ENCODE data around the gene HTT. TPM values are rescaled to one million over a fixed set of nuclear protein-coding genes. Genes with fewer than 3 reads are reported as not detected.

The HTT gene
- total and polyA plus RNA-seq, 10 of the 15 experiments (the other 5 are each of a cell fraction or from before 2014, with no cell fraction given) = 3.3 to 113 (median 43.3) TPM

GRCh38 chr4:3235030-3235345, 160.5 kb downstream of the HTT start:
- Histone ChIP-seq H3K79me2 (ENCODE audit: control insufficient read depth, insufficient read depth, low read length) (no peaks in the 10 kb centered on the region), H3K9me3 (replicated peaks; ENCODE audit: control insufficient read depth, insufficient read depth, low read length) (no peaks in the 10 kb centered on the region), H3K27ac (ENCODE audit: control insufficient read depth, insufficient read depth) (no peak overlapping the region), H3K27me3 (replicated peaks in 1 of 2; ENCODE audit: control insufficient read depth in 2 of 2, insufficient read depth in 2 of 2, low read length in 1 of 2) (no peaks in the 10 kb centered on the region), H3K4me1 (ENCODE audit: control insufficient read depth, insufficient read depth, low read length) (no peaks in the 10 kb centered on the region), H3K9ac (ENCODE audit: control insufficient read depth, insufficient read depth, low read length) (no peak overlapping the region), H3K36me3 (ENCODE audit: control insufficient read depth in 2 of 2, insufficient read depth in 2 of 2, low read length in 1 of 2) (peaks cover 18 to 60% of the 10 kb centered on the region in 2 experiments), H3K4me2 (ENCODE audit: control insufficient read depth, insufficient read depth) (no peak overlapping the region), H4K20me1 (ENCODE audit: control insufficient read depth, insufficient read depth) (no peaks in the 10 kb centered on the region), H2AFZ (ENCODE audit: control insufficient read depth, low read depth, low read length) (no peak overlapping the region), H3K4me3 (no peak overlapping the region)
- WGBS (ENCODE audit: insufficient coverage, insufficient replicate concordance, low lambda C conversion rate, missing lambda C conversion rate) = 97% methylated on average over 13 of the region's 14 CpGs
- no peak for DNase-seq (ENCODE audit: low read depth, low spot score)
- intact Hi-C loops (cut with micrococcal nuclease; ENCODE audit: unreplicated experiment) (no loop called here), in situ Hi-C loops (cut with MboI) (no loop called here)
- ChIA-PET RAD21 (ENCODE audit: unreplicated experiment) (no interaction called here), POLR2A (no interaction called here), CTCF (no interaction called here), SMC1A (ENCODE audit: uncharacterized antibody, unreplicated experiment) (no interaction called here)
- TF ChIP-seq HDAC6 (IDR thresholded peaks at IDR 0.05; ENCODE audit: unreplicated experiment) (no peak), STAT1 (conservative IDR thresholded peaks at IDR 0.05) (no peak), SP1 (IDR thresholded peaks at IDR 0.05; ENCODE audit: low read depth, low read length) (no peak), SMC3 (IDR thresholded peaks at IDR 0.05; ENCODE audit: borderline replicate concordance, low read length) (no peak), ETV6 (conservative IDR thresholded peaks at IDR 0.05 in 1 of 2, IDR thresholded peaks at IDR 0.05 in 1 of 2; ENCODE audit: borderline replicate concordance in 1 of 2, low read depth in 1 of 2) (no peak), POLR2AphosphoS5 (IDR thresholded peaks at IDR 0.05; ENCODE audit: low read length) (no peak), JUND (IDR thresholded peaks at IDR 0.05; ENCODE audit: low read depth, low read length) (no peak), WRNIP1 (IDR thresholded peaks at IDR 0.05; ENCODE audit: borderline replicate concordance, low read depth, low read length) (no peak), ELK1 (IDR thresholded peaks at IDR 0.05; ENCODE audit: low read depth, low read length) (no peak), RELB (IDR thresholded peaks at IDR 0.05; ENCODE audit: low read depth) (no peak), RB1 (IDR thresholded peaks at IDR 0.05; ENCODE audit: borderline replicate concordance) (no peak), CHD4 (IDR thresholded peaks at IDR 0.05) (no peak), BMI1 (IDR thresholded peaks at IDR 0.05; ENCODE audit: borderline replicate concordance) (no peak), POLR2AphosphoS2 (IDR thresholded peaks at IDR 0.05; ENCODE audit: low read depth, low read length) (no peak), IKZF2 (IDR thresholded peaks at IDR 0.05) (no peak), BCL11A (IDR thresholded peaks at IDR 0.05; ENCODE audit: low read depth, low read length) (no peak), MEF2A (IDR thresholded peaks at IDR 0.05; ENCODE audit: insufficient read depth, low read depth, low read length) (no peak), MTA2 (IDR thresholded peaks at IDR 0.05; ENCODE audit: low read depth) (no peak), PAX5 (IDR thresholded peaks at IDR 0.05; ENCODE audit: borderline replicate concordance, low read depth, low read length) (no peak)
- TF ChIP-seq, protein P1, sequence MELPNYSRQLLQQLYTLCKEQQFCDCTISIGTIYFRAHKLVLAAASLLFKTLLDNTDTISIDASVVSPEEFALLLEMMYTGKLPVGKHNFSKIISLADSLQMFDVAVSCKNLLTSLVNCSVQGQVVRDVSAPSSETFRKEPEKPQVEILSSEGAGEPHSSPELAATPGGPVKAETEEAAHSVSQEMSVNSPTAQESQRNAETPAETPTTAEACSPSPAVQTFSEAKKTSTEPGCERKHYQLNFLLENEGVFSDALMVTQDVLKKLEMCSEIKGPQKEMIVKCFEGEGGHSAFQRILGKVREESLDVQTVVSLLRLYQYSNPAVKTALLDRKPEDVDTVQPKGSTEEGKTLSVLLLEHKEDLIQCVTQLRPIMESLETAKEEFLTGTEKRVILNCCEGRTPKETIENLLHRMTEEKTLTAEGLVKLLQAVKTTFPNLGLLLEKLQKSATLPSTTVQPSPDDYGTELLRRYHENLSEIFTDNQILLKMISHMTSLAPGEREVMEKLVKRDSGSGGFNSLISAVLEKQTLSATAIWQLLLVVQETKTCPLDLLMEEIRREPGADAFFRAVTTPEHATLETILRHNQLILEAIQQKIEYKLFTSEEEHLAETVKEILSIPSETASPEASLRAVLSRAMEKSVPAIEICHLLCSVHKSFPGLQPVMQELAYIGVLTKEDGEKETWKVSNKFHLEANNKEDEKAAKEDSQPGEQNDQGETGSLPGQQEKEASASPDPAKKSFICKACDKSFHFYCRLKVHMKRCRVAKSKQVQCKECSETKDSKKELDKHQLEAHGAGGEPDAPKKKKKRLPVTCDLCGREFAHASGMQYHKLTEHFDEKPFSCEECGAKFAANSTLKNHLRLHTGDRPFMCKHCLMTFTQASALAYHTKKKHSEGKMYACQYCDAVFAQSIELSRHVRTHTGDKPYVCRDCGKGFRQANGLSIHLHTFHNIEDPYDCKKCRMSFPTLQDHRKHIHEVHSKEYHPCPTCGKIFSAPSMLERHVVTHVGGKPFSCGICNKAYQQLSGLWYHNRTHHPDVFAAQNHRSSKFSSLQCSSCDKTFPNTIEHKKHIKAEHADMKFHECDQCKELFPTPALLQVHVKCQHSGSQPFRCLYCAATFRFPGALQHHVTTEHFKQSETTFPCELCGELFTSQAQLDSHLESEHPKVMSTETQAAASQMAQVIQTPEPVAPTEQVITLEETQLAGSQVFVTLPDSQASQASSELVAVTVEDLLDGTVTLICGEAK (IDR thresholded peaks at IDR 0.05; ENCODE audit: borderline replicate concordance) = no peak
- no TSS peak for BruUV-seq (replicated peaks)
- ATAC-seq = no peak
- no peak for FAIRE-seq

Data from GM12878 (cell line).